GM19463 (cell line): Measurements from ENCODE around the gene TUSC1.
"Not testable (repeated sequence)": the region's sequence is repeated elsewhere in the genome, so short reads cannot be mapped to it uniquely, and the experiment has no call there.

Source experiments
- ATAC-seq: cut with Tn5 transposase; IDR thresholded peaks from one replicate; pipeline ENCODE4 v1.9.1; 2021; ENCODE audit warnings: mild to moderate bottlenecking, moderate library complexity; ENCODE audit not compliant: unreplicated experiment

Gene TUSC1

GRCh38 chr9:25678147-25678666 is at the start of gene TUSC1:
Gene TUSC1, minus strand, starts transcription at chr9:25678444. Its CDS starts 132 bp downstream, at chr9:25678312.
- peak; percentile 62 for ATAC-seq

DNA sequence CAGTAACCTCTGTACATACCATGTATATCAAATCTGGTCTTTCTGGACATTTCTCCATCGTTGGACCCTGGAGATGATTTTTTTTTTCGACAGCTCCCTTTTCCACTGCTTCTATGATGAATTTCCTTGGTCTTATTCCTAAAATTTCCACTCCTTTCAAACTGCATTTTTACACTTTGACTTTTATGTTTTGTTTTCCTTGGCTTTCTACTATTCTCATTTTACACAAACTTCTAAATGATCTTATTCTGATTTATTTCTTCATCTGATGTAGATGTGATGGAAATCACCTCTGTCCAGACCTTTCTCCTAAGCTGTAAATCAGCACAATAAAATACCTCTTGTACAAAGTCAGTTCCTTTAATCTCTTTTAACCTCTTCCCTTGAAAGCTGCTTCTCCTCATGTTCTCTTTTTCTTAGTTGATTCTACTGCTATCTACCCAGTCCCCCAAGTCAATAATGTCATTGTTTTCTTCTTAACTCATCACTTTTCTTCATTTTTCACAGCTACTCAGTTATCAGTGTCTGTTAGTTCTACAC is 48.7 kb upstream of the TUSC1 start:
- ATAC-seq, result no peak

GRCh38 chr9:25724424-25724823 is 46.2 kb upstream of the TUSC1 start:
- ATAC-seq, result no peak

- ATAC-seq, result no peak
These were observed 38.1 kb upstream of the TUSC1 start for GRCh38 chr9:25716220-25716872.

DNA sequence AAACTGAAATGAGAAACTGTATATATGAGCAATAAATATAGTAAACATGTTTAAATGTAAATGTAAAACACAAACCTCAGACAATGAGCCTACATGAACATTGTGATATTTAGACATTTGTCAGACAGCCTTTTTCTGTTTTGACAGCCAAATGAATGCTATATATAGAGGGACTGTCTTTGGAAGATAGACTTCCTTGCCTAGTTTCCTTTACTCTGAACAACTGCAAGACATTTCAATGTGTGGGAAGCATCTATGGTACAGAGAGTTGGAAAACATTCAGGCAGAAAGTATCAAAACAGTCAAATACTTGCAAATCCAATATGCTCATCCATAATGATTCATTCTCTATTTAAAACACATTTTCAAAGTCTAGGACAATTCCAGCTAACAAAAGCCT is 31.7 kb upstream of the TUSC1 start:
- ATAC-seq, result no peak

DNA sequence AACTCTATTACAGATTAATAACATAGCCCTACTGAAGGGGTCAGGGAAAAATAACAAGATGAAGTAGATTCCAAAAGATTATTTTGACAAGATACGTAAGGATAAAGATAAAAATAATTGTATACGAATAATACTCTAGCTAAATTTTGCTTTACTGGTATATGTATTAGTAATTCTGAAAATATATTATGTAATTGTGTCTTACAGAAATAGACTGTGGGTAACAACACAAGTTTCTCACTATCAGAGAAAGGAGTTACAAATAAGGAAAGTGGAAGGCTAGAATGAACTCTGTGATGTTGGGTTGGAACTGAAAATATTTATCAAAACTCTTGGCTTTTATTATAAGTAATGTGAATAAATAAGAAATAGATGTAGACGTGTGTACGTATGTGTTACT is 26.6 kb upstream of the TUSC1 start:
- ATAC-seq, result no peak

DNA sequence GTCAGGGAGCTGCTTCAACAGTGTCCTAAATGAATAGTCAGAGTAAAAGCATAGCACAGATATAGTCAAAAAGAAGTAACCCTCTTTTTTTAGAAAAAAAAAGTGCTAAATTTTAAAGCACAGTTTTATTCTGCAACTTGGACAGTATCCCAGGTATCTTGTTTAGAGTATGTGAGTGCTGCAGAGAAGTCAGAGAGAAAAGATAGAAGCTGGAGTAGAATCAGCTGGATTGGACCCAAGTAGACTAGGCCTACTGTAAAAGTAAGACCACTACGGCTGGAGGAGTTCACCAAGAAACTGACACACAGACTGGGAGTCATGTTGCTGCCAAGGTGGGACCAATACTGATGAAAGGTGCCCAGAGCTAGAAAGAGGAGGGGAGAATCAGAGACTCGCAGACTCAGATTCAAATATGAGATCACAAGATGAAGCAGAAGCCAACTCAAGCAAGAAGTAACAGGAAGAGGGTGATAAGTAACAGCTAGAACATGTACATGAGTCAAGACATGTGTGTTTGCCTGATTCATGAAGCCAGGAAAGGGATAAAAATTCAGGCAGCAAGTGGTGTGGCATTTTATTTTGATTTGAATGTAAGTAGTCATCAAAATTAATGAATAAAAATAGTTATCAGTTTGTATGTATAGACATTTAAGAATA is 25.6 kb upstream of the TUSC1 start:
- ATAC-seq, result no peak

DNA sequence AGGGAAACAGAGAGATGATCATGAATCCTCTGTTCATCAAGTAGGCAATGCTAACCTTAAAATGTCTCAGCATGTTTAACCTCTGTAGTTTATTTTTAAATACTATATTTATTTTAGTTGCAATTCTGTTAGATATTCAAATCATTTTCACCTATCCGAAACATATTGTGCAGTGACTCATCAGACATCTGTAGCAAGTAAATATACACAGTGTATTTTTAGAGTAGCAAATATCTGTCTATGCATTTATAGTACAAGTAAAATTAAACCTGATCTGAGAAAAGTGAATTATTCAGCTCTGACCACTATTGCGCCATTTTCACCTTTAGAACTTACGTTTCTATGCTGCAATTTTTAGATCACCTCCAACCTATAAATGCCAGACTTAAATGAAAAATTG is 24.3 kb upstream of the TUSC1 start:
- ATAC-seq, result no peak

GRCh38 chr9:25700899-25701298 is 22.7 kb upstream of the TUSC1 start:
- not testable (repeated sequence) for ATAC-seq

- no peak for ATAC-seq
These were observed 22.2 kb upstream of the TUSC1 start for GRCh38 chr9:25700430-25700829.

- ATAC-seq, result no peak
These were observed 13.5 kb upstream of the TUSC1 start for GRCh38 chr9:25691786-25692185.

GRCh38 chr9:25684321-25684720 is 6.1 kb upstream of the TUSC1 start:
- ATAC-seq, result no peak

DNA sequence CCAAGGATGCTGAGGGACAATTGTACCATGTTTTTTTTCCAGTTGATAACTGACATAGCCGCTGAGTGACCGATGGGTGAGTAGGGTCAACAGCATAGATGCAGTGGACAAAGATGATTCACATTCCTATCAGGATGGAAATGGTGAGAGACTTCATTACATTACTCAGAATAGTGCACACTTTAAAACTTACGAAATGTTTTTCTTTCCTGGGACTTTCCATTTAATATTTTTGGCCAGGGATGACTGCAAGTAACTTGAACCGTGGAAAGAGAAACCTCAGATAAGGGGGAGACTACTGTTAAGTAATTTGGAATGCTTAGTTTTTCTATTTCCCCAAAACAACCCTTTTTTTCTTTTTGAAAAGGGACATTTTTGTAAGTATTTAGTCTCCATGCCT is 3.0 kb upstream of the TUSC1 start:
- no peak for ATAC-seq

- no peak for ATAC-seq
These were observed 659 bp upstream of the TUSC1 start for GRCh38 chr9:25678846-25679360.

DNA sequence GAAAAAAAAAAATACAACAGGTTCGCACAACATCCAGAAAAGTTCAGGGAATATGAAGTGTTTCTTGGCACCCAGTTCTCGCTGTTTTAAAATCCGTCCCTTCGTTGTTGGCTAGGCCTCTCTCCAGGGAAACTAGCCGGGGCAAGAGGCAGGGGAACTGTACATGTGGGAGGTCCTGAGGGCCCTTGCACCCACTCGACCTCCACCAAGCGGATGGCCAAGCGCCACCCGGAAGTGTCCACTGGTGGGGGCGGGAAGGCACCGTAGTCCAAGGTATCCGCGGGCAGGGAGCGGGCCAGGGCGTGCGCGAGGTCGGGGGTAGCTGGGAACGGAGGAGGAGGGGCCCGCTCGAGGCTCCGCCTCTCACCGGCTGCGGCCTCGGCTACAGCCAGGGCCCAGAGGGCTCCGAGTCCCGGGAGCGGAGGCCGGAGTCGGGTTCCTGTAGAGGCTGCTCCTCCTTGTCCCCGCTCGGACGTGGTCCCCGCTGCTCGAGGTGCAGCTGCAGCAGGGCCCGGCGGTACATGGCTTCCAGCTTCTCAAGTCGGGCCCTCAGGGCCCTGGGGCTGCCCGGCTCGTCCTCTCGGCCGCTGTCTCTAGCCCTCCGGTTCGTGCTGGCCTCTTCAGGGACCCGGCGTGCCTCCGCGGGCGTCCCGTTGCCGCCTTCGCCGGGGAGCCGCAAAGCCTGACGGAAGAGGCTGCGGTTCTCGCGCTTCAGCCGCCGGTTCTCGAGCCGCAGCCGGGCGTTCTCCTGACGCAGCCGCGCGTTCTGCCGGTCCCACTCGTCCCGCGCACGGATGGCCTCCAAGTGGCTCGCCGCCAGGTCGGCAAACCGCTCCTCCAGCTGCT is 720 bp downstream of the TUSC1 start:
- peak; percentile 53 for ATAC-seq

DNA sequence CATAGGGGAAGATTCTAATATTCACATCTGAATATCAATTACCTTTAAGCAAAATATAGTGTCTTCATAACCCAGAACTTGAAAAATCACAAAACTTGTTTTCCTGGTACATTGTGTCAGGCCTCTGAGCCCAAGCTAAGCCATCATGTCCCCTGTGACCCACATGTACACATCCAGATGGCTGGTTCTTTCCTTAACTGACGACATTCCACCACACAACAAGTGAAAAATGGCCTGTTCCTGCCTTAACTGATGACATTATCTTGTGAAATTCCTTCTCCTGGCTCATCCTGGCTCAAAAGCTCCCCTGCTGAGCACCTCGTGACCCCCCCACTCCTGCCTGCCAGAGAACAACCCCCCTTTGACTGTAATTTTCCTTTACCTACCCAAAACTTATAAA is 2.4 kb downstream of the TUSC1 start:
- not testable (repeated sequence) for ATAC-seq

DNA sequence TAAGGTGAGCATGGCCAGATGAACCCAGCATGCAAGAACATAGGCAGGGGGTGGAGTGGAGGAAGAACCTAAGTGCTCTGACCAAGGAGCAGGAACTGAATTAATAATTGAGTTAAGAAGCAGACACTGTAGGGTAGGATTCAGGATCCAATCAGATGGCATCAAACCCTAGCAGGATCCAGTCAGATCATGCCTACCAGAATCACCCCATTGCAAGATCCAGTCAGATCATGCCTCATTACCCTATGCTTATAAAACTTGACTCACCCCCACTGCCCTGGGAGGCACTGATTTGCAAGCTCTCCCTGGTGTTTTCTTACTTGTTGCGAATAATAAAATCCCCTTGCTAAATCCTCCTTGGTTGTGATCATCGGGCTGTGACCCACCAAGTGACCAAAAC is 19.7 kb downstream of the TUSC1 start:
- no peak for ATAC-seq

DNA sequence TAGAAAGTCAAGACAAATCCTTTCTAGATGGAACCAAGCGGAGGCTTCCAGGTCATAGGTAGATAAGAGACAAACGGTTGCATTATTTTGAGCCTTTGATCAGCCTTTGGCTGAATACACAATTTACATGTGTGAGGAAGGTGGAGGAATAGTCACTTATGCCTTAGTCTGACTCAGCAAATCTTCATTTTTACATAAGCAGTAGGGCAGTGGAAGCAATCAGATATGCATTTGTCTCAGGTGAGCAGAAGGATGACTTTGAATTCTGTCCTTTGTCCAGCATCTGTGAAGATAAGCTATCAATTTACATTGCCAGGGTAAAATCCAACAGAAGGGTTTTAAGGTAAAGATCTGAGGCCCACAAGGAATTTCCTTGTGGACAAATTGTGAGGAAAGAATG is 23.8 kb downstream of the TUSC1 start:
- no peak for ATAC-seq

DNA sequence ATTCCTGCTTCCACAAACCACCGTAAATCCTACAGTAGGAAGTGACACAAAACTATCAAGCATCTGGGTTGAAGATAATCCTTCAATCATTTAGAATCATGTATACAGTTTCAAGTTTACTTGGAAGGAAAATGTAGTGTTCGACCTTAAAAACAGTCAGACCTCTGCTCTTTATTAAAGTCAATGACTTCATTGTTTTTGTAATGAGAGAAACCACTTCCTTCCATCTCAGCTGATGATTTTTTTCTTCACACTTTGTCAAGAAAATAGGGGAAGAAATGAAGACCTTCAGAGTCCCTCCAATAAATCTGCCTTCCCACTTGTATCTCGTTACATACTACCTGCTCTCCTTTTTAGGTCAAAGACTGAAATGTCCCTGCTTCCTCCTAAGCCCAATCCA is 30.1 kb downstream of the TUSC1 start:
- ATAC-seq, result no peak

GRCh38 chr9:25636026-25636425 is 42.2 kb downstream of the TUSC1 start:
- no peak for ATAC-seq

- ATAC-seq, result no peak
These were observed 49.0 kb downstream of the TUSC1 start for GRCh38 chr9:25629231-25629630.
